H1 (cell line): ENCODE results near the gene DPF3. TPM values are rescaled to one million over a fixed set of nuclear protein-coding genes. Genes with fewer than 3 reads are reported as not detected.

Experiments
- CTCF ChIA-PET: fragments of 300-600 bp; sonication (Branson Sonifier 250); formaldehyde crosslinking; loops from one replicate; lab custom pipeline; 2021; ENCODE audit not compliant: partially characterized antibody; lab: Charles Lee
- POLR2A ChIA-PET: fragments of 300-600 bp; sonication (Branson Sonifier 250); formaldehyde crosslinking; loops from one replicate; lab custom pipeline; 2021; ENCODE audit warnings: inconsistent platforms; ENCODE audit not compliant: partially characterized antibody; lab: Charles Lee
- DNase-seq, 2 experiments: peaks; one replicate each; pipeline versions ENCODE4 v3.0.0 to v3.0.0-alpha.2; 2010 to 2022; ENCODE audit warnings: low spot score in 2 of 2, low read depth in 1 of 2, mixed read lengths in 1 of 2
- FAIRE-seq: peaks from 2 replicates; lab custom pipeline; 2011; peaks lifted over from hg19 to GRCh38; lab: Jason Lieb, UNC
- H2AFZ ChIP-seq: 2 replicates; pipeline ENCODE4 v1.8.1; 2012; ENCODE audit warnings: low read length, inconsistent platforms
- H2AK5ac ChIP-seq: 2 replicates; pipeline ENCODE4 v1.6.1; 2013; ENCODE audit warnings: low read depth, low read length
- H2BK120ac ChIP-seq: replicated peaks from 2 replicates; pipeline ENCODE3; 2013; ENCODE audit warnings: low read depth, low read length, inconsistent platforms
- H2BK12ac ChIP-seq: 2 replicates; pipeline ENCODE4 v1.6.1; 2013; ENCODE audit warnings: low read depth, low read length
- H2BK15ac ChIP-seq: 2 replicates; pipeline ENCODE4 v1.6.1; 2013; ENCODE audit warnings: low read length
- H2BK20ac ChIP-seq: 2 replicates; pipeline ENCODE4 v1.6.1; 2013; ENCODE audit warnings: low read length
- H2BK5ac ChIP-seq: 2 replicates; pipeline ENCODE4 v1.6.1; 2013; ENCODE audit warnings: low read depth, low read length
- H3K14ac ChIP-seq: 2 replicates; pipeline ENCODE4 v1.6.1; 2013; ENCODE audit warnings: inconsistent platforms; ENCODE audit not compliant: insufficient read length
- H3K18ac ChIP-seq: 2 replicates; pipeline ENCODE4 v1.6.1; 2013; ENCODE audit warnings: low read length; ENCODE audit errors: extremely low read depth
- H3K23ac ChIP-seq: 2 replicates; pipeline ENCODE4 v1.6.1; 2013; ENCODE audit warnings: inconsistent platforms; ENCODE audit not compliant: insufficient read length
- H3K23me2 ChIP-seq: 2 replicates; pipeline ENCODE4 v1.6.1; 2013; ENCODE audit warnings: low read depth, low read length
- H3K27ac ChIP-seq: 2 replicates; pipeline ENCODE4 v1.6.1; 2011; ENCODE audit warnings: low read depth, low read length, inconsistent platforms
- H3K27me3 ChIP-seq, 4 experiments: replicated peaks in 1 of 4; 1 replicate in 1 of 4; 2 replicates in 3 of 4; pipeline versions ENCODE4 v1.6.1 to v1.8.1; 2011 to 2013; ENCODE audit warnings: low read length in 3 of 4, mild to moderate bottlenecking in 3 of 4, inconsistent platforms in 2 of 4, mixed read lengths in 2 of 4, moderate library complexity in 1 of 4; ENCODE audit not compliant: control insufficient read depth in 3 of 4, insufficient read depth in 3 of 4; ENCODE audit errors: extremely low read depth in 1 of 4
- H3K36me3 ChIP-seq, 4 experiments: 2 replicates each; pipeline versions ENCODE4 v1.6.1 to v1.8.1; 2011 to 2013; ENCODE audit warnings: mild to moderate bottlenecking in 4 of 4, low read length in 3 of 4, moderate library complexity in 2 of 4, control low read depth in 1 of 4, inconsistent platforms in 1 of 4; ENCODE audit not compliant: insufficient read depth in 4 of 4, control insufficient read depth in 2 of 4
- H3K4ac ChIP-seq: replicated peaks from 2 replicates; pipeline ENCODE3; 2013; ENCODE audit warnings: low read length, low read depth, mixed read lengths, inconsistent platforms; ENCODE audit not compliant: insufficient read length
- H3K4me1 ChIP-seq, 4 experiments: replicated peaks in 1 of 4; 1 replicate in 1 of 4; 2 replicates in 3 of 4; pipeline versions ENCODE4 v1.6.1 to v1.8.1; 2011 to 2013; ENCODE audit warnings: low read length in 3 of 4, inconsistent platforms in 2 of 4, mixed read lengths in 1 of 4; ENCODE audit not compliant: insufficient read depth in 4 of 4, control insufficient read depth in 3 of 4
- H3K4me2 ChIP-seq, 2 experiments: 2 replicates each; pipeline versions ENCODE4 v1.6.1 to v1.8.1; 2011 to 2013; ENCODE audit warnings: low read depth in 2 of 2, low read length in 2 of 2, control low read depth in 1 of 2, inconsistent platforms in 1 of 2, mild to moderate bottlenecking in 1 of 2; ENCODE audit not compliant: insufficient read depth in 1 of 2
- H3K4me3 ChIP-seq, 4 experiments: fragments of 200-600, 300-600 bp in 1 of 4; sonication (generic), shearing (Covaris generic), sonication (Bioruptor Twin) in 1 of 4; 2 replicates each; pipeline versions ENCODE4 v1.5.1 to v1.8.1; 2011 to 2016; ENCODE audit warnings: low read length in 4 of 4, low read depth in 3 of 4, control low read depth in 2 of 4, inconsistent platforms in 2 of 4, mild to moderate bottlenecking in 2 of 4, mixed read lengths in 1 of 4, moderate library complexity in 1 of 4; ENCODE audit not compliant: insufficient read depth in 2 of 4; ENCODE audit errors: extremely low read depth in 1 of 4
- H3K56ac ChIP-seq: replicated peaks from 2 replicates; pipeline ENCODE3; 2013; ENCODE audit warnings: low read depth, mild to moderate bottlenecking, mixed read lengths, low read length, inconsistent platforms; ENCODE audit not compliant: insufficient read length
- H3K79me1 ChIP-seq: 2 replicates; pipeline ENCODE4 v1.6.1; 2013; ENCODE audit warnings: low read depth, low read length, control low read depth
- H3K79me2 ChIP-seq, 2 experiments: 2 replicates each; pipeline versions ENCODE4 v1.6.1 to v1.8.1; 2012 to 2013; ENCODE audit warnings: low read length in 2 of 2, mild to moderate bottlenecking in 2 of 2, inconsistent platforms in 1 of 2; ENCODE audit not compliant: insufficient read depth in 2 of 2, control insufficient read depth in 1 of 2
- H3K9ac ChIP-seq, 4 experiments: replicated peaks in 1 of 4; 1 replicate in 1 of 4; 2 replicates in 3 of 4; pipeline versions ENCODE4 v1.6.1 to v1.8.1; 2011 to 2013; ENCODE audit warnings: low read depth in 3 of 4, low read length in 3 of 4, control low read depth in 2 of 4, mild to moderate bottlenecking in 2 of 4, moderate library complexity in 2 of 4, inconsistent platforms in 1 of 4; ENCODE audit errors: extremely low read depth in 1 of 4
- H3K9me3 ChIP-seq, 2 experiments: 2 replicates each; pipeline versions ENCODE4 v1.6.1 to v1.8.1; 2012 to 2013; ENCODE audit warnings: mild to moderate bottlenecking in 2 of 2, moderate library complexity in 2 of 2, control low read depth in 1 of 2, inconsistent platforms in 1 of 2, low read depth in 1 of 2, low read length in 1 of 2, mixed read lengths in 1 of 2; ENCODE audit not compliant: insufficient read depth in 2 of 2
- H4K20me1 ChIP-seq, 2 experiments: replicated peaks in 1 of 2; 2 replicates each; pipeline versions ENCODE3 to v1.8.1; 2011 to 2013; ENCODE audit warnings: inconsistent platforms in 2 of 2, low read length in 2 of 2, mild to moderate bottlenecking in 1 of 2; ENCODE audit not compliant: insufficient read depth in 2 of 2, control insufficient read depth in 1 of 2
- H4K5ac ChIP-seq: 2 replicates; pipeline ENCODE4 v1.6.1; 2013; ENCODE audit warnings: low read length, low read depth, mixed read lengths, inconsistent platforms; ENCODE audit not compliant: insufficient read length
- H4K8ac ChIP-seq: 2 replicates; pipeline ENCODE4 v1.8.0; 2013; ENCODE audit warnings: mild to moderate bottlenecking, moderate library complexity, low read length, inconsistent platforms; ENCODE audit not compliant: insufficient read depth; ENCODE audit errors: extremely low read depth
- H4K91ac ChIP-seq: replicated peaks from 2 replicates; pipeline ENCODE3; 2013; ENCODE audit warnings: low read length, mixed read lengths, inconsistent platforms; ENCODE audit not compliant: insufficient read length
- FOSL1 ChIP-seq: IDR thresholded peaks from 2 replicates; pipeline ENCODE4 v1.6.1; 2011; ENCODE audit warnings: mild to moderate bottlenecking, low read depth, low read length, moderate library complexity; ENCODE audit not compliant: insufficient read depth
- SRF ChIP-seq: IDR thresholded peaks from 2 replicates; pipeline ENCODE4 v1.6.1; 2011; ENCODE audit warnings: mild to moderate bottlenecking, low read depth, low read length, moderate library complexity
- WGBS, 2 experiments: shearing (Covaris generic) in 1 of 2; methylation state at CpG; one replicate each; pipeline versions ENCODE4 v1.1.6 to v1.1.7; 2013 to 2015; ENCODE audit warnings: low lambda C conversion rate in 2 of 2, mixed read lengths in 2 of 2, inconsistent platforms in 1 of 2, low coverage in 1 of 2, missing lambda C conversion rate in 1 of 2; ENCODE audit not compliant: insufficient replicate concordance in 2 of 2, insufficient coverage in 1 of 2, insufficient read length in 1 of 2; ENCODE audit errors: extremely low coverage in 1 of 2, missing lambda C conversion rate in 1 of 2; 5-methylcytosine and 5-hydroxymethylcytosine counted together
- polyA plus RNA-seq, 7 experiments: library from polyadenylated mRNA; depleted of rRNA in 3 of 7; stranded (reverse) in 5 of 7; unstranded in 2 of 7; fragments of >200 nt in 5 of 7; fragments of 200-250 nt in 2 of 7; gene quantifications; 1 replicate in 5 of 7; 2 replicates in 1 of 7; 4 replicates in 1 of 7; pipeline versions ENCODE4 v1.2.1 to v1.2.3, GENCODE V29; 2011 to 2013; ENCODE audit warnings: missing spikeins in 2 of 7, mixed read lengths in 2 of 7
- total RNA-seq: library from RNA; stranded (reverse); fragmentation: NEBNext Ultra II Directional; extraction: Animal tissue kit (Norgen Biotek cat#: 25700); gene quantifications from 2 replicates; pipeline ENCODE4 v1.2.1, GENCODE V29; 2021

DPF3 gene
- total and polyA plus RNA-seq, 2 of the 8 experiments (the other 6 are each of a cell fraction or from before 2014, with no cell fraction given), result 0.19 TPM; not detected in 1

DNA sequence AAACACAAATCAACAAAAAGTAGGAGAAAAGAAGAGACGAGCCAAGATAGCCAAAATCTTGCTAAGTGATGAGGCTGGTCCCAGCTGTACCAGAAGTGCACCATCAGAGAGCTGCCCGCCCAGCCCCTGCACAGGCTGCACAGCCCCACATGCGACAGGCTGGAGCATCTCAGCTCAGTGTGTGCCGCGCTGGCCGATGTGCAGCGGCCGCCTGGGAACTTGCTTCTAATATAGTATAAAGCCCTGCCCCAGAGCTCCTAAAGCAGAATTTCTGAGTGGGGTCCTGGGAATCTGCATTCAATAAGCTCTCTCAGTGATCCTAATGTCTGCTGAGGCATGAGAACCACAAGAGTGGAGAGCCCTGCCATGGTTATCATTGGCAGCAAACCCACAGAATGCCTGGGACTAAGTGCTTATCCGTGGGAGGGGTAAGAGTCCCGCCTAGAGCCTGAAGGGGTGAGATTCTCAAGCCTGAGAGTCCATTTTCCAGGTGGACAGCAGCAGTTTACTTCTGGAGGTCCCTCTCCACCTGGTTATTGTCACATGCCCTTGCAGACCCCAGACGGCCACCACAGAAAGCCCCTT, 171.6 kb downstream of the DPF3 start:
- no peak overlapping the region for H2AFZ ChIP-seq
- H2BK120ac ChIP-seq, result no peak overlapping the region
- H2AK5ac ChIP-seq, result no peak overlapping the region
- no peaks in the 10 kb centered on the region for H3K27me3 ChIP-seq
- no peaks in the 10 kb centered on the region for H3K36me3 ChIP-seq
- H3K23me2 ChIP-seq, result no peaks in the 10 kb centered on the region
- no peak for FAIRE-seq
- no peak overlapping the region for H2BK15ac ChIP-seq
- peak overlapping the region; percentile 38; the same call in 1 of the 2 replicates for H4K8ac ChIP-seq
- no peak overlapping the region for H3K56ac ChIP-seq
- H2BK12ac ChIP-seq, result no peak overlapping the region
- no peak overlapping the region for H3K9ac ChIP-seq
- H2BK5ac ChIP-seq, result no peak overlapping the region
- no peak for DNase-seq
- no peaks in the 10 kb centered on the region for H3K79me2 ChIP-seq
- no peak overlapping the region for H3K14ac ChIP-seq
- no peak overlapping the region for H3K4me3 ChIP-seq
- CTCF ChIA-PET, result interaction anchor here (0.6 to 4.8 kb wide), 3 partner anchors 166 to 790 kb away, joined by 3 to 19 read pairs (median 3); partner anchors contain the start of gene RGS6
- no peaks in the 10 kb centered on the region for H3K79me1 ChIP-seq
- H2BK20ac ChIP-seq, result no peak overlapping the region
- no peak overlapping the region for H4K91ac ChIP-seq
- H3K23ac ChIP-seq, result no peak overlapping the region
- POLR2A ChIA-PET, result no interaction called here
- no peak for TF ChIP-seq SRF
- TF ChIP-seq FOSL1, result no peak
- TF ChIP-seq, all 59 proteins: peak for 0
- Histone ChIP-seq H3K18ac (no peak overlapping the region), H3K4ac (no peak overlapping the region), H3K9me3 (no peaks in the 10 kb centered on the region), H3K4me2 (no peak overlapping the region), H3K27ac (no peak overlapping the region), H4K5ac (no peak overlapping the region), H4K20me1 (no peaks in the 10 kb centered on the region), H3K4me1 (no peaks in the 10 kb centered on the region)
- 83% methylated on average over 11 of the region's 11 CpGs; no CpG with 5 or more reads in 1 of the 2 experiments for WGBS, 2 experiments
